Stomach (tissue), 9 donors: ENCODE measurements around the gene CNMD. TPM values are rescaled to one million over a fixed set of nuclear protein-coding genes. Genes with fewer than 3 reads are reported as not detected.

ENCODE experiments used
- DNase-seq, 2 donors: peaks; one replicate each; pipeline versions ENCODE4 v3.0.0 to v3.0.0-alpha.2; 2013 to 2019
- H3K27ac ChIP-seq, 5 donors: fragments of 200-600 bp in 4 of 5; sonication (generic) in 4 of 5; one replicate each; pipeline ENCODE4 v1.5.1; 2013 to 2019; ENCODE audit warnings: mild to moderate bottlenecking in 1 of 5, moderate library complexity in 1 of 5
- H3K27me3 ChIP-seq, 3 donors: fragments of 200-600 bp; sonication (generic); one replicate each; pipeline ENCODE4 v1.5.1; 2017 to 2019; ENCODE audit warnings: mixed run types in 1 of 3
- H3K36me3 ChIP-seq, 4 donors: fragments of 200-600 bp; sonication (generic); 1 replicate in 3 of 4; 2 replicates in 1 of 4; pipeline ENCODE4 v1.5.1; 2016 to 2019
- H3K4me1 ChIP-seq, 4 donors: fragments of 200-600 bp; sonication (generic); one replicate each; pipeline ENCODE4 v1.5.1; 2016 to 2019
- H3K4me3 ChIP-seq, 4 donors: fragments of 200-600 bp; sonication (generic) in 3 of 4; one replicate each; pipeline ENCODE4 v1.5.1; 2016 to 2019; ENCODE audit warnings: mild to moderate bottlenecking in 1 of 4
- H3K9me3 ChIP-seq, 4 donors: fragments of 200-600 bp; sonication (generic); one replicate each; pipeline ENCODE4 v1.5.1; 2016 to 2019
- EP300 ChIP-seq: sonication (generic); formaldehyde crosslinking; IDR thresholded peaks from one replicate; pipeline ENCODE4 v1.6.1; 2017; ENCODE audit warnings: antibody characterized with exemption
- POLR2A ChIP-seq, 4 donors: fragments of 450-650 bp; IDR thresholded peaks; one replicate each; pipeline ENCODE4 v1.6.1; 2016; ENCODE audit warnings: antibody characterized with exemption in 4 of 4, control low read depth in 2 of 4, mild to moderate bottlenecking in 1 of 4, moderate library complexity in 1 of 4
- POLR2AphosphoS5 ChIP-seq, 3 donors: sonication (generic); formaldehyde crosslinking; IDR thresholded peaks; one replicate each; pipeline ENCODE4 v1.6.1; 2016; ENCODE audit warnings: antibody characterized with exemption in 3 of 3
- WGBS, 5 donors: extraction: QIAGEN DNeasy Blood & Tissue Kit in 3 of 5; methylation state at CpG; one replicate each; pipeline versions ENCODE4 v1.1.5 to v1.1.7; 2013 to 2018; 5-methylcytosine and 5-hydroxymethylcytosine counted together
- intact Hi-C: fragments of 100-400 bp; cut with DNase I; formaldehyde crosslinking; loops from one replicate; pipeline ENCODE4 v1.15.1; 2023; ENCODE audit warnings: low total_unique reads
- polyA plus RNA-seq, 3 donors: library from polyadenylated mRNA; stranded (reverse); fragments of 200-250 nt; gene quantifications; one replicate each; pipeline ENCODE4 v1.2.3, GENCODE V29; 2013
- total RNA-seq, 5 donors: library from RNA; depleted of rRNA; stranded (reverse); fragments of >200 nt; gene quantifications; one replicate each; pipeline versions ENCODE4 v1.1.0 to v1.2.3, GENCODE V29; 2014 to 2016
- TF ChIP-seq, protein P1 (sequence below), 7 experiments: fragments of 450-650 bp in 4 of 7; fragments of 200-600 bp in 3 of 7; sonication (generic) in 3 of 7; IDR thresholded peaks; one replicate each; pipeline ENCODE4 v1.5.1; 2016 to 2019; ENCODE audit warnings: antibody characterized with exemption in 7 of 7, control low read depth in 2 of 7, mild to moderate bottlenecking in 1 of 7
- donor health status: healthy with polysubstance abuse.
- donor health status: Bipolar disorder and iron deficiency.
- donor health status: healthy.

Gene CNMD
- total and polyA plus RNA-seq, 8 donors, result not detected

DNA sequence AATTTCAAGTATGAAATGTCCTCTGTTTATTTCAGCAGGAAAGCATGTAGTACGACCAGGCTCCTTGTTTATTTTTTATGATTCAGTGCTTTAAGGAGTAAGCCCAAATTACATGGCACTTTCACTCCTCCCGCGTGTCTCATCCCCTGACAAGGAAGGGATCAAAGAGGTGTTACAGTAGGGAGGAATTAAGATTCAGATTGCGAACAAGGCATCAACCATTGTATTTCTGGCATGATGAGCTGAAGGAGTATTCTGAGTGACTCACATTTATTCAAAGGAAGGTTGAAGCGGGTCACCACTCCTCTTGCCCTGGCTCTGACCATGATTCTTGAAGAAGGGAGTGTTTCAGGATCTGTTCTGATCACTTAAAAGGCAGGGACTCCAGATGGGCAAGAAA, 46.1 kb upstream of the CNMD start:
- Histone ChIP-seq H3K27me3 (peaks cover 0 to 20% (median 0%) of the 10 kb centered on the region in 3 donors), H3K27ac (no peak overlapping the region), H3K9me3 (no peaks in the 10 kb centered on the region), H3K4me3 (no peak overlapping the region), H3K4me1 (no peaks in the 10 kb centered on the region), H3K36me3 (no peaks in the 10 kb centered on the region)
- TF ChIP-seq POLR2AphosphoS5 (IDR thresholded peaks at IDR 0.05), result no peak
- TF ChIP-seq, protein P1, sequence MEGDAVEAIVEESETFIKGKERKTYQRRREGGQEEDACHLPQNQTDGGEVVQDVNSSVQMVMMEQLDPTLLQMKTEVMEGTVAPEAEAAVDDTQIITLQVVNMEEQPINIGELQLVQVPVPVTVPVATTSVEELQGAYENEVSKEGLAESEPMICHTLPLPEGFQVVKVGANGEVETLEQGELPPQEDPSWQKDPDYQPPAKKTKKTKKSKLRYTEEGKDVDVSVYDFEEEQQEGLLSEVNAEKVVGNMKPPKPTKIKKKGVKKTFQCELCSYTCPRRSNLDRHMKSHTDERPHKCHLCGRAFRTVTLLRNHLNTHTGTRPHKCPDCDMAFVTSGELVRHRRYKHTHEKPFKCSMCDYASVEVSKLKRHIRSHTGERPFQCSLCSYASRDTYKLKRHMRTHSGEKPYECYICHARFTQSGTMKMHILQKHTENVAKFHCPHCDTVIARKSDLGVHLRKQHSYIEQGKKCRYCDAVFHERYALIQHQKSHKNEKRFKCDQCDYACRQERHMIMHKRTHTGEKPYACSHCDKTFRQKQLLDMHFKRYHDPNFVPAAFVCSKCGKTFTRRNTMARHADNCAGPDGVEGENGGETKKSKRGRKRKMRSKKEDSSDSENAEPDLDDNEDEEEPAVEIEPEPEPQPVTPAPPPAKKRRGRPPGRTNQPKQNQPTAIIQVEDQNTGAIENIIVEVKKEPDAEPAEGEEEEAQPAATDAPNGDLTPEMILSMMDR (IDR thresholded peaks at IDR 0.05), result no peak
- no peak for TF ChIP-seq POLR2A (IDR thresholded peaks at IDR 0.05)
- TF ChIP-seq EP300, result no peak
- intact Hi-C loops, result no loop called here
- WGBS, 5 donors, result 69 to 77% (median 76%) methylated on average over 5 of the region's 5 CpGs
- no peak for DNase-seq

DNA sequence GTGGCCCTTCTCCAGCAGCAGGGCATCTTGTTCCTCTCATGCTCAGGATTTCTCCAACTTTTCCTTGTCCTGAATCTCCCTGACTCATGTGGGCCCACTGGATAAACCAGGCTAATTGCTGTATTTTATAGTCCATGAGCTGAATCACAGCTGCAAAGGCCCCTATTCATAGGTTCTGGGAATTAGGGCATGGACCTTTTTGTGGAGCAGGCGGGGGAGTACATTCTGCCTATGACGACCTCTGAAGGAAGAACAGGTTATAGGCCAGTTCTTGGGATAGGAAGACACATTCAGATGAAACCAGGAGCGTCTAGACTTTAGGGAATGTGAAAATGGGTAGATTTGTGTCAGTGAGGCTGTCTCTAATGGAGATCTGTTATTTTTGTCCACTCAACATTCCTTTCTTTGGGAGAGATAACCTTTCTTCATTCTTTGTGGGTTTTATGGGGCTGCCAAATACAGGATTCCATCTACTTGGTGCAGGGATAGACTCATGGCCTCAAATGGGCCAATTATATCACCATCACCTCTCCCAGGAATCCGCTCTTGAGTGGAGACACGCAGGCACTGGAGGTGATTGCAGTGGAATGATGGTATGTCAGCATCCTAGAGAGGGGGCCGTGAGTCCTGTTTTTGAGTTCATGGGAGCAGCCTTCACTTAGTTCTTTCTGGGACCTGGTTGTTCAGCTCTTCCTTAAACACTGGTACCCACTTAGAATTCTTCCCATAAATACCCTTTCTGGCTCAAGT, 45.1 kb upstream of the CNMD start:
- H3K27me3 ChIP-seq, result peaks cover 0 to 17% (median 0%) of the 10 kb centered on the region in 3 donors
- no peaks in the 10 kb centered on the region for H3K4me1 ChIP-seq
- TF ChIP-seq, protein P1 (IDR thresholded peaks at IDR 0.05), result no peak
- no peak for TF ChIP-seq POLR2AphosphoS5 (IDR thresholded peaks at IDR 0.05)
- no peak for TF ChIP-seq POLR2A (IDR thresholded peaks at IDR 0.05)
- TF ChIP-seq EP300, result no peak
- no peaks in the 10 kb centered on the region for H3K36me3 ChIP-seq
- H3K9me3 ChIP-seq, result no peaks in the 10 kb centered on the region
- no peak overlapping the region for H3K4me3 ChIP-seq
- intact Hi-C loops, result no loop called here
- H3K27ac ChIP-seq, result no peak overlapping the region
- DNase-seq, result no peak
- WGBS, 5 donors, result 62 to 82% (median 79%) methylated on average over 6 of the region's 6 CpGs

DNA sequence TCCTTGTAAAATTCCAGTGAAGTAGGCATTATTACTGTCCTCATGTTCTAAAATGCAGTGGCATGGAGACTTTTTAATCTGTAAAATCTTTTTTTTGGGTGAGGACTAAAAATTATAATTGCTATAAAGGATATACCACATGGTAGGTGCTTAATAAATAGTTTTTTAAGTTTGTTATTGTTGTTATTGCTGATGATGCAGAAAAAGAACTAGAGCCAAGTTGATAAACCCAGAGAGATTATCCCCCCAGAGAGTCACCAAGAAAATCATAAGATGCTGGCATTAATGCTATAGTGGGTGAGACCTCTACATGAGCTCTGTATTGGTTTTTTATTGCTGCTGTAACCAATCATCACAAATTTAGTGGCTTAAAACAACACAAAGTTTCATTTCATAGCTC, 44.3 kb upstream of the CNMD start:
- no peaks in the 10 kb centered on the region for H3K36me3 ChIP-seq
- H3K4me1 ChIP-seq, result no peaks in the 10 kb centered on the region
- H3K27me3 ChIP-seq, result peaks cover 0 to 19% (median 0%) of the 10 kb centered on the region in 3 donors
- no peak overlapping the region for H3K4me3 ChIP-seq
- no peaks in the 10 kb centered on the region for H3K9me3 ChIP-seq
- DNase-seq, result no peak
- no peak for TF ChIP-seq POLR2A (IDR thresholded peaks at IDR 0.05)
- TF ChIP-seq, protein P1 (IDR thresholded peaks at IDR 0.05), result no peak
- TF ChIP-seq POLR2AphosphoS5 (IDR thresholded peaks at IDR 0.05), result no peak
- no peak for TF ChIP-seq EP300
- no peak overlapping the region for H3K27ac ChIP-seq
- intact Hi-C loops, result no loop called here

DNA sequence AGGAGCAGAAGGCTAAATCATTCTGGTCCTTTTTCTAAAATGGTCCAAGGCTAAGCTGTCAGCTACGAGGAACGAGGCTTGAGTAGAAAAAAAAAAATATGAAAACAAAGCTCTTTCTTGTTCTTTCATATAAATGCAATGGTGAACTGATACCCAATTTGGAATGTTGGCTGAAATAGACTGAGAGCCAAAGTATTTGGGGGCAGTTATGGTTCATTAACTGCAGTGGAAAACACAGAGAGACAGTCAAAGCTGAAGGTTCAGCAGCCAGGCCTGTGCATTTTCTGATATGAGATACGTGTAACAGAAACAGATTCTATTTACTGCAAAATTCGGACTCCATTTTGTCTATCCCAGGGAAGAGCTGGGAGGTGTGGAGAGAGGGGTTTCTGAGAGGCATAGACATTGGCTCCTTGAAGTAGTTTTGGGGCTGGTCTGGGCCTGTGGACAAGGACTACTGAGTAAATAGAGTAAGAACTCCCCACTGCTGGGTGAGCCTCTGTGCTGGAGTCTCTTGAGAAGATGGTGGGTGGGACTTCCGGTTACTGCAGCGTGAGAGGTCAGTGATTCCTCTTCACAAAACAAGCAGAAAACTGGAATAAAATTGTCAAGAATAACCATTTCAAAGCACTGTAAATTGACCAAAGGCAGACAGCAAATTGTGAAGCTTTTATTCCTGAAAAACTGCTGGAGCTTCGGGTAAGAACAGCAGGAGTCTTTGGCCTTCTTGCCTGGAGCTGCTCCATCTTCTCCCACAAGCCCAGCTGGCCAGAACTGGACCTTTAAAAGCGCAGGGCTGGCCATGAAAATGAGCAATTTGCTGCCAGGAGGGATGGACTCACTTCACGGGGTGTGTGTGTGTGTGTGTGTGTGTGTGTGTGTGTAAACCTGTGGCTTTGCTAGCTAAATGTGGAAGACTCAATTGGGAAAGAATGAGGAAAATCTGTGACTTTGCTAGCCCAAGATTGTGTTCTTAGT, 43.1 kb upstream of the CNMD start:
- DNase-seq, result peak in 1 of 2 donors; percentile 7
- WGBS, 5 donors, result 76 to 83% (median 80%) methylated on average over 9 of the region's 9 CpGs
- Histone ChIP-seq H3K9me3 (no peaks in the 10 kb centered on the region), H3K27me3 (peaks cover 0 to 24% (median 0%) of the 10 kb centered on the region in 3 donors), H3K4me1 (no peaks in the 10 kb centered on the region), H3K4me3 (no peak overlapping the region), H3K27ac (no peak overlapping the region), H3K36me3 (no peaks in the 10 kb centered on the region)
- intact Hi-C loops, result no loop called here
- TF ChIP-seq POLR2AphosphoS5 (IDR thresholded peaks at IDR 0.05), result no peak
- no peak for TF ChIP-seq POLR2A (IDR thresholded peaks at IDR 0.05)
- no peak for TF ChIP-seq EP300
- TF ChIP-seq, protein P1 (IDR thresholded peaks at IDR 0.05), result no peak
